ENCODE data around the gene CPZ.
"Not testable (repeated sequence)": the region's sequence is repeated elsewhere in the genome, so short reads cannot be mapped to it uniquely, and the experiment has no call there.

Gene CPZ

GRCh38 chr4:8557151-8558076, 35.2 kb upstream of the CPZ start:
- no peak for DNase-seq (ENCODE audit: low read depth)

GRCh38 chr4:8558080-8558960, 34.2 kb upstream of the CPZ start:
- no peak for DNase-seq (ENCODE audit: low read depth)

- DNase-seq (ENCODE audit: low read depth) = no peak
These were observed 33.6 kb upstream of the CPZ start for GRCh38 chr4:8559011-8559410.

GRCh38 chr4:8559524-8560264, 32.9 kb upstream of the CPZ start:
- no peak for DNase-seq (ENCODE audit: low read depth)

GRCh38 chr4:8560265-8561047, 32.1 kb upstream of the CPZ start:
- DNase-seq (ENCODE audit: low read depth) = no peak

GRCh38 chr4:8564595-8564994, 28.0 kb upstream of the CPZ start:
- DNase-seq (ENCODE audit: low read depth) = no peak

- DNase-seq (ENCODE audit: low read depth) = no peak
These were observed 24.4 kb upstream of the CPZ start for GRCh38 chr4:8568068-8568668.

GRCh38 chr4:8570201-8570600, 22.4 kb upstream of the CPZ start:
- no peak for DNase-seq (ENCODE audit: low read depth)

GRCh38 chr4:8571702-8572685, 20.6 kb upstream of the CPZ start:
- DNase-seq (ENCODE audit: low read depth) = no peak

GRCh38 chr4:8573266-8573665, 19.3 kb upstream of the CPZ start:
- DNase-seq (ENCODE audit: low read depth) = no peak

GRCh38 chr4:8574796-8575370, 17.7 kb upstream of the CPZ start:
- no peak for DNase-seq (ENCODE audit: low read depth)

GRCh38 chr4:8575457-8575856, 17.1 kb upstream of the CPZ start:
- DNase-seq (ENCODE audit: low read depth) = no peak

- not testable (repeated sequence) for DNase-seq (ENCODE audit: low read depth)
These were observed 16.0 kb upstream of the CPZ start for GRCh38 chr4:8576591-8576990.

GRCh38 chr4:8577046-8577445, 15.5 kb upstream of the CPZ start:
- DNase-seq (ENCODE audit: low read depth) = no peak

GRCh38 chr4:8577972-8578371, 14.6 kb upstream of the CPZ start:
- no peak for DNase-seq (ENCODE audit: low read depth)

- DNase-seq (ENCODE audit: low read depth) = no peak
These were observed 13.8 kb upstream of the CPZ start for GRCh38 chr4:8578717-8579116.

GRCh38 chr4:8579526-8580320, 12.8 kb upstream of the CPZ start:
- DNase-seq (ENCODE audit: low read depth) = no peak

- DNase-seq (ENCODE audit: low read depth) = no peak
These were observed 12.1 kb upstream of the CPZ start, which contains the start of gene GPR78 for GRCh38 chr4:8580321-8581093. TSS of gene GPR78 (plus strand) at chr4:8580392. CDS start at chr4:8580983, 591 bp downstream.
